GM06990 (cell line): ENCODE results near the gene PBX3.
A peak's percentile ranks its signal among the peaks of the same experiment; 100 is the strongest.

Experiments
- DNase-seq: peaks from one replicate; pipeline ENCODE4 v3.0.0-alpha.2; 2011; ENCODE audit not compliant: insufficient read length; ENCODE audit errors: extremely low read depth
- H3K27me3 ChIP-seq: replicated peaks from 2 replicates; pipeline ENCODE4 v1.6.0; 2011; ENCODE audit warnings: low read length; ENCODE audit not compliant: control insufficient read depth, insufficient read depth
- H3K36me3 ChIP-seq: 2 replicates; pipeline ENCODE4 v1.5.1; 2011; ENCODE audit warnings: low read length; ENCODE audit not compliant: control insufficient read depth, insufficient read depth
- H3K4me3 ChIP-seq: replicated peaks from 2 replicates; pipeline ENCODE4 v1.5.1; 2011; ENCODE audit warnings: low read depth, mild to moderate bottlenecking, control low read depth, low read length
- TF ChIP-seq, protein P1 (sequence below): IDR thresholded peaks from 2 replicates; pipeline ENCODE4 v1.5.1; 2011; ENCODE audit warnings: low read length, control low read depth, mild to moderate bottlenecking, inconsistent platforms; ENCODE audit not compliant: insufficient read depth, poor library complexity, severe bottlenecking

PBX3 gene

DNA sequence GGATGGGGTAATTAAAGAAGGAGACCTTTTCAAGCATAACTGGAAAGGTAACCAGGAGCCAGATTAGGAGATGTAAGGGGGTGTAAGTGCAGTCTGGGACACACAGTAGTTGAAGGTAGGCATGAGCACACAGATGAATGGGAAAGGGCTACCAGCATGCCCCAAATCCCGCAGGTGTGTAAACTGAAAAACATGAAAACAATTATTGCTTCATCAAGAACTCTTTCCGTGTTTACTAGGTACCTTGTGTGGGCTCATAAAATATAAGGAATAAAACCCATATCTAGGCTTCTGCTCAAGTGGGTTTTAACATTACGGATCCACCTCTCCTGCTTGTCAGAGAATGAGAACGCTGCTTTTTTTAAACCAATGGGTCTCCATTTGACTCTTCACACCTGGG, 41.3 kb upstream of the PBX3 start:
- H3K36me3 ChIP-seq, result no peaks in the 10 kb centered on the region
- no peak for DNase-seq
- no peaks in the 10 kb centered on the region for H3K27me3 ChIP-seq
- peak overlapping the region; percentile 89 for H3K4me3 ChIP-seq
- TF ChIP-seq, protein P1, sequence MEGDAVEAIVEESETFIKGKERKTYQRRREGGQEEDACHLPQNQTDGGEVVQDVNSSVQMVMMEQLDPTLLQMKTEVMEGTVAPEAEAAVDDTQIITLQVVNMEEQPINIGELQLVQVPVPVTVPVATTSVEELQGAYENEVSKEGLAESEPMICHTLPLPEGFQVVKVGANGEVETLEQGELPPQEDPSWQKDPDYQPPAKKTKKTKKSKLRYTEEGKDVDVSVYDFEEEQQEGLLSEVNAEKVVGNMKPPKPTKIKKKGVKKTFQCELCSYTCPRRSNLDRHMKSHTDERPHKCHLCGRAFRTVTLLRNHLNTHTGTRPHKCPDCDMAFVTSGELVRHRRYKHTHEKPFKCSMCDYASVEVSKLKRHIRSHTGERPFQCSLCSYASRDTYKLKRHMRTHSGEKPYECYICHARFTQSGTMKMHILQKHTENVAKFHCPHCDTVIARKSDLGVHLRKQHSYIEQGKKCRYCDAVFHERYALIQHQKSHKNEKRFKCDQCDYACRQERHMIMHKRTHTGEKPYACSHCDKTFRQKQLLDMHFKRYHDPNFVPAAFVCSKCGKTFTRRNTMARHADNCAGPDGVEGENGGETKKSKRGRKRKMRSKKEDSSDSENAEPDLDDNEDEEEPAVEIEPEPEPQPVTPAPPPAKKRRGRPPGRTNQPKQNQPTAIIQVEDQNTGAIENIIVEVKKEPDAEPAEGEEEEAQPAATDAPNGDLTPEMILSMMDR, result no peak

- H3K27me3 ChIP-seq, result no peaks in the 10 kb centered on the region
- H3K36me3 ChIP-seq, result no peaks in the 10 kb centered on the region
- DNase-seq, result peak; percentile 96
- H3K4me3 ChIP-seq, result peak within 1 kb of the TSS; percentile 89
- TF ChIP-seq, protein P1, result no peak
Observed at GRCh38 chr9:125706651-125707471, 40.3 kb upstream of the PBX3 start, which contains the start of gene MAPKAP1. Gene MAPKAP1 (minus strand): TSS chr9:125707208. CDS start chr9:125672574, 34,634 bp downstream.

- TF ChIP-seq, protein P1, result no peak
- Histone ChIP-seq H3K27me3 (no peaks in the 10 kb centered on the region), H3K4me3 (peak overlapping the region; percentile 89), H3K36me3 (no peaks in the 10 kb centered on the region)
- no peak for DNase-seq
Observed at GRCh38 chr9:125707472-125707804, 39.7 kb upstream of the PBX3 start.

DNA sequence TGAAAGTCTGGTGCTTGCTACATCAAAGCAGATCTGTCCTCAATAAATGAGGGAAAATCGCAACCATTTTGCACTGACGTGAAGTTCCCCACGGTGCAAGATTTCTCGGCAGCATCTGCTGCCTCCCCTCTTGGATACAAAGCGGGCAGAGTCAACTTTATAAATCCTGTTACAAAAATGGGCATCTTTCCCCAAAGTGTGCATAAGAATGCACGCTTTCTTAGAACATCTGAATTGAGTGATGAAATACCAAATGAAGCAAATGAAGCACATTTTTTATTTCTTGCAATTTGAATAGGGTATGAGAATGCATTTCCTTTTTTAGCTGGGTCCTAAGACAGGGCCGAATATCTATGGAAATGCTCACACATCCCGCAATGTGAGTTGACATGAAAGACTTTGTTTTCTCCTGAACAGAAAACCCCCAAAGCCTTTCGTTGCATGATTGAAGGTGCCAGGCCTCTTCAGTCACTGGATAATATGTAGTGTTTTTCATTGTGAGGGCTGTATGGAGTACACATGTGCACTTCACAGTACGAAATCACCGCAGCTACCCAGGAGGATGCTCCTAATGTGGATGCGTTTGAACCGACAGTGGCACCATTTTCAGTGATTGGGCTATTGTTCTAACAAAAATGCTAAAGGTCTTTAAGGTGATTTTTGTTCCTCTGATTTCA, 20.6 kb upstream of the PBX3 start:
- TF ChIP-seq, protein P1, result no peak
- DNase-seq, result no peak
- no peak overlapping the region for H3K4me3 ChIP-seq
- no peaks in the 10 kb centered on the region for H3K36me3 ChIP-seq
- H3K27me3 ChIP-seq, result no peaks in the 10 kb centered on the region

DNA sequence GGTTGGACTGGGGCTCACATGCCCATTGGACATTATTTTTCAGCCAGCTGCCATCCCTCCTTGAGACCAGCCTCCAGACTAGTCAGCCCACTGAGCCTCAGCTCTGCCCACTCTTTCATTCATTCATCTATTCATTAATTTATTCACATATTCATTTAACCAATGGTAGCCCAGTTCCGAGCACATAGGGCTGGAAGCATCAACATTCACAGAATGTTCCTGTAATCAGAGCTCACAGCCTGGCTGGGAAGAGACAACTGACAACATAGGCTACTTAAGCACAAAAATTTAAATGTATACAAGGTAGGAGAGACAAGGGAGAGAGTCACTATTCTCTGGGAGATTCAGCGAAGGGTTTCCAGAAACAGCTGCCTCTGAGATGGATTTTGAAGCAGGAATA, 17.0 kb upstream of the PBX3 start:
- no peaks in the 10 kb centered on the region for H3K27me3 ChIP-seq
- TF ChIP-seq, protein P1, result no peak
- H3K4me3 ChIP-seq, result no peak overlapping the region
- no peak for DNase-seq
- H3K36me3 ChIP-seq, result no peaks in the 10 kb centered on the region
